Cardiac muscle cell (in vitro differentiated cells and primary cell): Measurements from ENCODE around the gene DUSP5. TPM values are rescaled to one million over a fixed set of nuclear protein-coding genes. Genes with fewer than 3 reads are reported as not detected.

Experiments
- DNase-seq, 2 donors: peaks; one replicate each; pipeline versions ENCODE4 v3.0.0 to v3.0.0-alpha.2; 2010 to 2017; ENCODE audit warnings: low read depth in 1 of 2, low spot score in 1 of 2
- H3K27ac ChIP-seq: fragments of 200-600 bp; sonication (generic); 2 replicates; pipeline ENCODE4 v1.5.1; 2016
- H3K27me3 ChIP-seq: fragments of 200-600 bp; sonication (generic); 2 replicates; pipeline ENCODE4 v1.6.0; 2016; ENCODE audit warnings: control low read depth
- H3K36me3 ChIP-seq: fragments of 200-600 bp; sonication (generic); 2 replicates; pipeline ENCODE4 v1.5.1; 2016; ENCODE audit warnings: control low read depth
- H3K4me1 ChIP-seq: fragments of 200-600 bp; sonication (generic); 2 replicates; pipeline ENCODE4 v1.8.1; 2017; ENCODE audit warnings: low read depth, mild to moderate bottlenecking, mixed run types
- H3K4me3 ChIP-seq: fragments of 200-600 bp; sonication (generic); 2 replicates; pipeline ENCODE4 v1.5.1; 2016; ENCODE audit warnings: mild to moderate bottlenecking
- H3K9me3 ChIP-seq: fragments of 200-600 bp; sonication (generic); 2 replicates; pipeline ENCODE4 v1.5.1; 2017; ENCODE audit warnings: low read depth, mild to moderate bottlenecking, control low read depth
- CTCF ChIP-seq: IDR thresholded peaks from 2 replicates; pipeline ENCODE4 v1.5.1; 2012; ENCODE audit warnings: low read depth, mild to moderate bottlenecking, low read length
- polyA plus RNA-seq: library from polyadenylated mRNA; unstranded; fragments of >200 nt; fragmentation: Nextera tagmentation; extraction: Ambion mirVana; gene quantifications from 2 replicates; pipeline ENCODE4 v1.2.1, GENCODE V29; 2016
- total RNA-seq: library from RNA; depleted of rRNA; stranded (reverse); fragments of >200 nt; gene quantifications from 2 replicates; pipeline ENCODE4 v1.2.3, GENCODE V29; 2016

The DUSP5 gene
- total and polyA plus RNA-seq, 2 experiments from 2014 or later = 64.1 to 82.1 TPM

GRCh38 chr10:110457851-110458250, 39.9 kb upstream of the DUSP5 start:
- H3K4me1 ChIP-seq = peaks cover 25% of the 10 kb centered on the region
- H3K4me3 ChIP-seq = no peak overlapping the region
- DNase-seq = no peak
- H3K9me3 ChIP-seq = no peaks in the 10 kb centered on the region
- no peak overlapping the region for H3K27ac ChIP-seq
- H3K36me3 ChIP-seq = no peaks in the 10 kb centered on the region
- H3K27me3 ChIP-seq = no peaks in the 10 kb centered on the region
- no peak for TF ChIP-seq CTCF

- TF ChIP-seq CTCF = no peak
- no peaks in the 10 kb centered on the region for H3K9me3 ChIP-seq
- no peaks in the 10 kb centered on the region for H3K27me3 ChIP-seq
- no peaks in the 10 kb centered on the region for H3K36me3 ChIP-seq
- no peak overlapping the region for H3K4me3 ChIP-seq
- H3K27ac ChIP-seq = no peak overlapping the region
- peaks cover 31% of the 10 kb centered on the region for H3K4me1 ChIP-seq
- no peak for DNase-seq
These were observed 39.3 kb upstream of the DUSP5 start for GRCh38 chr10:110458266-110458920.

GRCh38 chr10:110459600-110459999, 38.1 kb upstream of the DUSP5 start:
- Histone ChIP-seq H3K27ac (no peak overlapping the region), H3K27me3 (no peaks in the 10 kb centered on the region), H3K9me3 (no peaks in the 10 kb centered on the region), H3K4me1 (peaks cover 43% of the 10 kb centered on the region), H3K4me3 (no peak overlapping the region), H3K36me3 (no peaks in the 10 kb centered on the region)
- no peak for DNase-seq
- no peak for TF ChIP-seq CTCF

- H3K4me3 ChIP-seq = no peak overlapping the region
- no peak for DNase-seq
- H3K4me1 ChIP-seq = peaks cover 47% of the 10 kb centered on the region
These were observed 37.4 kb upstream of the DUSP5 start for GRCh38 chr10:110460111-110460809.

GRCh38 chr10:110461088-110461487, 36.6 kb upstream of the DUSP5 start:
- no peaks in the 10 kb centered on the region for H3K9me3 ChIP-seq
- H3K27ac ChIP-seq = peak overlapping the region; percentile 77
- no peaks in the 10 kb centered on the region for H3K27me3 ChIP-seq
- DNase-seq = no peak
- H3K4me3 ChIP-seq = no peak overlapping the region
- no peak for TF ChIP-seq CTCF
- H3K36me3 ChIP-seq = no peaks in the 10 kb centered on the region
- peaks cover 51% of the 10 kb centered on the region for H3K4me1 ChIP-seq

More at GRCh38 chr10:110460111-110460809, 37.4 kb upstream of the DUSP5 start:
- Histone ChIP-seq H3K27ac (no peak overlapping the region), H3K36me3 (no peaks in the 10 kb centered on the region), H3K9me3 (no peaks in the 10 kb centered on the region), H3K27me3 (no peaks in the 10 kb centered on the region)
- TF ChIP-seq CTCF = no peak
